HG03025 (cell line): ENCODE measurements around the gene MACF1.

Experiments used
- ATAC-seq: cut with Tn5 transposase; IDR thresholded peaks from one replicate; pipeline ENCODE4 v1.9.1; 2021; ENCODE audit warnings: mild to moderate bottlenecking, moderate library complexity; ENCODE audit not compliant: unreplicated experiment, low FRiP score

Gene MACF1

DNA sequence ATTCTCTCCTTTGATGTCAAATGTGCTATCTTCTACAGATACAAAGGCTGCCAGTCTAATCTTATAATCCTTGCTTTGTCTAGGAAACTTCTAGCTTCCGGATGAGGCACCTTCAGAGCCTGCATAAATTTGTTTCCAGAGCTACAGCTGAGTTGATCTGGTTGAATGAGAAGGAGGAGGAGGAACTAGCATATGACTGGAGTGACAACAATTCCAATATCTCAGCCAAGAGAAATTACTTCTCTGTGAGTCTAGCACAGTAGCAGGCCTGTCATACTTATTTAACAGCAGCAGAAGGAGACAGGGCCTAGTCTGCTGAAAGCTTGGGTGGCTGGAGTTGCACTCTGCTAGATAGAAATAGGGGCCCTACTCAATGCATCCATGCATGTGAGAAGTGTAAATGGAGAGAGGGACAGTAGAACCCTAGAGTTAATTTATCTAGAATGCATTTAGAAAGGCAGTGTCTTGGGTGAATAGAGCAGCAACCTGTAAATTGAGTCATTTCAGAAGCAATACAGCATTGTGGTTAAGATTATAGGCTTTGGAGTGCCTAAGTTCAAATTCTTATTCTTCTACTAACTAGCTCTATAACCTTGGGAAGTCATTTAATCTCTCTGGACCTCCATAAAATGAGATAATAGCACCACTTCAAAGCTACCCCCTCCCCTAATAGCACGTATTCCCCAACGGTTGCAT lies 89.0 kb downstream of the MACF1 start:
- ATAC-seq = no peak

DNA sequence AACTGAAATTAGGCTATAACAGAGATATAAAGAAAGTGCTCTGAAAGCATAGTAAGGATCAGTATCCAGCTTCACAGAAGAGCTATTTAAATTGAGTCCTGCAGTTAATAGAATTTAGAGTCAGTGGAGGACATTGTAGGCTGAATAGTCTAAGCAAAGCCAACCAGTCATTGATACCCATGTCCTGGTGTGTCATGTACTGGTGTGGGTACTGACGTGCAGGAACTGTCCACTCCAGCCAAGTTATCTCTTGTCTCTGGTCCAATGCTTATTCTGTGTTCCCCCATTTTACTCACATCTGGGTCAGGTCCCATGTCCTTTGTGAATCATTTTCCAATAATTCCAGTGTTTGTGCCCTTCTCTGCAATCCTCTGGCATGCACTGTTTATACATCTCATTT lies 90.0 kb downstream of the MACF1 start:
- ATAC-seq = no peak

DNA sequence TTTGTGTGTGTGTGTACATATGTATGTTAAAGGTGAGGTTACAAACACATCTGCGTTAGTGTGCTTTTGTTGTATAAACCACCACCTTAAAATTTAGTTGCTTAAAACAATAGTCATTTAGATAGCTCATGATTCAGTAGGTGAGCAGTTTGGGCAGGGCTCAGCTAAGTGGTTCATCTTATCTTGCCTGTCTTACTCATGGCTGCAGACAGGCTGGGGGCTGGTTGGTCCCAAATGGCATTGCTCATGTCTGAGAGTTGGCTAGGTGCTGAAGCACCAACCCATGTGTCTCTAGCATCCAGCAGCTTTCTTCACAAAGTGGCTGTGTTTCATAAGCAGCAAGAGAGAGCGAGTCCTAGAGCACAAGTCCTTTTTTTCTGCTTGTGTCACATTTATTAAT lies 91.4 kb downstream of the MACF1 start:
- no peak for ATAC-seq

DNA sequence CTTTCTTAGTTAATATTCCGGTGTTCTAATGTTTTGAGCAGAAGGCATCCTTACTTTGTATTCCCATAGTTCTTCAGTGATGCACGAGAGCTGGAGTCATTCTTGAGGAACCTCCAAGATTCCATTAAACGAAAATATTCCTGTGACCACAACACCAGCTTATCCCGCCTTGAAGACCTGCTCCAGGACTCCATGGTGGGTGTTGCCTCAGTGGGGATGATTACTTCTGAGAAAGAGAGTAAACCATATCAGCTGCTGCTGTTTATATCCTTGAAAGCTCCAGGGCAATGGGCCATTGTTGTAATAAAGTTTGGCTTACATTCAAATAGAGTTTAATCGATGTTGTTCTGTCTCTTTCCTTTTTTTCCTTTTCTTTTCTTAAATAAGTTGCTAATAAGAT lies 93.1 kb downstream of the MACF1 start:
- no peak for ATAC-seq

DNA sequence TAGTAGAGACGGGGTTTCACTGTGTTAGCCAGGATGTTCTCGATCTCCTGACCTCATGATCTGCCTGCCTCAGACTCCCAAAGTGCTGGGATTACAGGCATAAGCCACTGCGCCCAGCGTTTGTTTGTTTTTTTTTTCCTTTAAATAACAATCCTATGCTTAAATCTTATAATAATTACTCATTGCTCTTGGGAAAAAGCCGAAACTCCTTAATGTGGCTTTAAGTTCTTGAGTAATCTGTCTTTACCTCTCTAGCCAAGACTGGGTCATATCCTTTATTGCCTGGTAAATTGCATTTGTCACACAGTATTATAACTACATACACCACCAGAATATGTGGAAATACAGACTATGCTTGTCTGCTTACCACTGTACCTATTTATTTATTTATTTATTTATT lies 97.1 kb downstream of the MACF1 start:
- ATAC-seq = no peak

- no peak for ATAC-seq
Observed at GRCh38 chr1:39305555-39305954, 101.1 kb downstream of the MACF1 start.

- no peak for ATAC-seq
Observed at GRCh38 chr1:39310015-39310414, 105.5 kb downstream of the MACF1 start.

DNA sequence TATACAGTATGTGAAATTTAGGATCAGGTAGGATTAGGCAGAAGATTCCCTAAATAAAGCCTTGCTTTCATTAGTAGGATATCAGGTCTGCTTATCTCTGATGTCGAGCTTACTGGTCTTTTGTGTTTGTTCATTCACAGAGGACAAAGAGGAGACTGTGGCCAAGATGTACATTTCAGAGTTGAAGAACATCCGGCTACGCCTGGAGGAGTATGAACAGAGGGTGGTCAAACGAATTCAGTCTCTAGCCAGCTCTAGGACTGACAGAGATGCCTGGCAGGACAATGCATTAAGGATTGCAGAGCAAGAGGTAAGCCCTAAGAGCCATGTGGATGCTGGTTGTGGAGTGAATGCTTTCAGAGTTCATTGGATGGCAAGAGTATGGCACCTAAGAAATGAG lies 106.2 kb downstream of the MACF1 start:
- no peak for ATAC-seq

GRCh38 chr1:39317111-39317510 lies 112.6 kb downstream of the MACF1 start:
- ATAC-seq = no peak

DNA sequence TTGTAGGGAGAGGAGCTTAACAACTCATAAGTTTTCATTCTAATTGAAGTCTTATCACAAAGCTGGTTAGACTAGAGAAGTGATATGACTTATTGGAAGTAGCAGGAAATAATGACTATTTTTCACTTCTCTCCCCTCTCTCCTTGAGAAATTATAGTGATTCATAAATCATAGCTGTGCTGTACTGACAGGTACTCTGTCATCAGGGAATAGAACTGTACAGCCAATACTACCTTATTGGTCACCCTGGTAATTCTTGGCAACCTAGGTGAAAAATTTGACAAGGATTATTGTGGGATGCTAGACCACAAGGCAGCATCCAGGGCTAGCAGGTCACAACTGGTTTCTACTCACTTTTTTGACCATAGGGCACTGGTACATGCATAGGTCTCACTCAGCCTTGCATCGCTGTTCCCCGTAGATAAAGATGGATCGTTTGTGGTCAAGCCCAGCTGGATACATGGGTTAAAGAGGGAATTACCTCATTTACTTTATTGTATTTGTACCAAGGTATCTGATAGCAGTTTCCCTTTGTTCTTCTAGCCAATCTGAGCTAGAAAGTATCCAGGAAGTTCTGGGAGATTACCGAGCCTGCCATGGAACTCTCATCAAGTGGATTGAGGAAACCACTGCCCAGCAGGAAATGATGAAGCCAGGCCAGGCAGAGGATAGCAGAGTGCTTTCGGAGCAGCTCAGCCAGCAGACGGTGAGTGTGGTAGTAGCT lies 113.6 kb downstream of the MACF1 start:
- no peak for ATAC-seq

DNA sequence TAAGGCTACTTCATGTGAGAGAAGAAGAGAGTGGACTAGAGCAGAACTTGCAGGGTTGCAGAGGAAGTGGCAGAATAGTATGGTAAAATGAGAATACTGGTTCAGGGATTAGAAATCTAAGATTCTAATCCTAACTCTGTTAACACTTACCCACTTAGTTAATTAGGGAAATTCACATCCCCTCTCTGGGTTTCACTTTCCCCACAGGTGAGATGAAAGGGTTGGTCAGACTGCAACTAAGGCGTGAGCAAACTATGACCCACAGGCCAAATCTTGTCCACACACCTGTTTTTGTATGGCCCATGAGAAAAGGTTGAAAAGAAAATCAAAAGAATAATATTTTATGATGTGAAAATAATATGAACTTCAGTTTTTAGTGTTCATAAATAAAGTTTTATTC lies 117.5 kb downstream of the MACF1 start:
- no peak for ATAC-seq

DNA sequence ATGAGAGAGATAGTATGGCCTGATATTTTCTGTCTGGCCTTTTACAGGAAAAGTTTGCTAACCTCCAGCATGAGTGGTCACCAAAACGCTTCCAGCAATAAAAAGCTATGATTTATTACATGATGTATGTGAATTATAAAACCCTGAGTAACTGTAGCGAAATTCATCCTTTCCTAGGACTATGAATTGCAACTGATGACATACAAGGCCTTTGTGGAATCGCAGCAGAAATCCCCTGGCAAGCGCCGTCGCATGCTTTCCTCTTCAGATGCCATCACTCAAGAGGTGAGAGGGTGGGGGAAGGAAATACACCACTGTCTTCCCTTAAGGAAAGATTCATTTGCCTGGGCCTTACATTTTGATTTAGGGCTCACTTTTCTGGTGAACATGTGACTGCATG lies 117.9 kb downstream of the MACF1 start:
- no peak for ATAC-seq

DNA sequence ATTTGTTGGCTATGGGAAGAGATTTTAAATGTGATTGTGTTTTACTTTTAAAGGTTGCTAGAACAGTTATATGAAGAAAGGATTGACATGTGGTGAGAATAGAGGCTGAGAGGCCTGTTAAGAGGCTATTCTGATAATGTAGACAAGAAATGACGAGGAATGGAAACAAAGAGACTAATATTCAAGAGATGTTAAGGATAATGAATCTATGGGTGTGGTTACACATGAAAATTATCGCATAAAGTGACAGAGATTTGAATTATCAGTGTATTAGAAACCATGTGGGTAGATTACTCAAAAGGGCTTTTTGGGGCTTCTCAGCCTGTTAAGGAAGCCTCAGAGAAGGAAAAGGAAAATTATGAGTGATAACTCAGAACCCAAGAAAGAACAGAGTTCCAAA lies 120.4 kb downstream of the MACF1 start:
- no peak for ATAC-seq

DNA sequence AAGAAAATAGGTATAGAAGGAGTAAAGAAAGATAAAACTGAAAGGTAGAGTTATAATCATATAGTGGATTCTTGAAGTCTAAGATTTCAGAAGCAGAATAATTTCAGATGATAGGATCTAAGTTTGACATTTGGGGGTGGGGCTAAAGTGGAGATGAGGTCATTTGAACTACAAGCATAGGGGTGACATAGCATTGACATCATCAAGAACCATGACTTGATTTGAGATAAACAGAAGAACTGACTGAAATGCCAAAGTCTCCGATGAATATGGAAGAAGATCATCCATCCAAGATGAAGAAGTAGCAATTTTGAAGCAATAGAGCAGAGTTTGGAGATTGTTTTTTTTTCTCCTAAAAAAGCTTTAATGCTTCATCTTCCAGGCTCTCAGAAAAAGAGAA lies 122.3 kb downstream of the MACF1 start:
- no peak for ATAC-seq

DNA sequence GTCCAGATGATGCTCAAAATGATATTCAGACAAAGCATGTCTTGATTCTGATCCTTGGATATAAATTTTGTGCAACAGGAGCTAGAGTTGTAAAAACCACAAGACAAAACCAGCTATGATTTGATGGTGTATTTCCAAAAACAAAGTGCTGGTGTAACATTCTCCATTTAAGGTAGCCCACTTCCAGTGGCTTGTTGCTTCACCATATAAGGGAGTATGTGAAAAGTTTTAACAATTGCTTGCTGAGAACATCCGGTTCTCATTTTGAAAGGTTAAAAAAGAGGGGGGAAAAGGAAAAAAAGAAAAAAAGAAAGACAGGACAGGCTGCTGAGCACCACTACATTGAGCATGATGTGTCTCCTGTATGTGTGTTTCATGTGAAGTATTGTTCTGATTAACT lies 123.6 kb downstream of the MACF1 start:
- no peak for ATAC-seq

- ATAC-seq = no peak
Observed at GRCh38 chr1:39328586-39329121, 124.2 kb downstream of the MACF1 start.

- no peak for ATAC-seq
Observed at GRCh38 chr1:39331647-39332046, 127.2 kb downstream of the MACF1 start.

DNA sequence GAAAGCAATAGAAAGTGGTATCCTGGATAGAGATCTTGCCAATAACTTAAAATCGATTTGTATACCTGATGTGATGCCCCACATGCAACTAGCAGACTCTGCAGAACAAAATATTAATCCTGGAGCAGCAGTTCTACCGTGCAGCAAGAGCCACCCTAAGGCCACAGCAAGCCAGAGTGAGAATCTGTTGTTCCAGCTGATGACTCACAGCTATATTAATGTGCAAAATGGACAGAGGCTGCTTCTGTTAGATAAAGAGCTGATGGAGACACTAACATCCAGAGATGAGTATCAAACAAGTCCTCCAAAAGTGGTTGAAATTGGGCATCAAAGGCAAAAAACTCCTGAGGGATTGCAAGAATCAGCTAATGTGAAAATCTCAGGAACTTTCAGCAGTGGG lies 127.8 kb downstream of the MACF1 start:
- ATAC-seq = no peak

DNA sequence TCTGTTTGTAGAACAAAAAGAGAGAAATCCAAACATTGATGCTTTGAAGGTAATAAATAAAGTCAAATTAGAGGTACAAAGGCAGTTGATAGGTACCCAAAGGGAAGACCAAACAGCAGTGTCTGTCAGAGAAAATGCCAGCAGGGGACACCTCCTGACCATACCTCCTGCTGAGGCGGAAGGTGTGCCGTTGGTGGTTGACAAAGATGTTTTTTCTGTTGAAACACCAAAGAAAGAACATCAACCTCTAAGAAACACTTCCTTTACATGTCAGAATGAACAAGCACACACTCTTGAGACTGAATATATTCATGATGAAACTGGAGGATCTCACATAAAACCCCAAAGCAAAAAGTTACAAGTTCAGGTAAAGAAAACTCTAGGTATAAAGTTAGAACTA lies 128.3 kb downstream of the MACF1 start:
- no peak for ATAC-seq

DNA sequence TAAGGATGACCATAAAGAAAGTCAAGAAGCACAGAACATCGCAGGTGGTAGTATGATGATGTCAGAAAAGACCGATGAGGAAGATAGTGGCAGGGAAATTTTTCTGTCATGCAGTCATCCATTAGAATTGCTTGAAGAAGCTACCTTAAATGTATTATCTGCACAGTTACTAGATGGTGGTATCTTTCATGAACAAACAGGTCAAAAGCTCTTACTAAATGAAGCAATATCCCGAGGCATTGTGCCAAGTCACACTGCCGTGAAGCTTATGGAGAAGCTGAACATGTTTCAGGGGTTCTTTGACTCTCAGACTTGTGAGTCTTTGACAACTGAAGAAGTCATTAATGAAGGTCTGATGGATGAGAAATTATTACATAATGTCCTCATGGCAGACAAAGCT lies 128.8 kb downstream of the MACF1 start:
- no peak for ATAC-seq

DNA sequence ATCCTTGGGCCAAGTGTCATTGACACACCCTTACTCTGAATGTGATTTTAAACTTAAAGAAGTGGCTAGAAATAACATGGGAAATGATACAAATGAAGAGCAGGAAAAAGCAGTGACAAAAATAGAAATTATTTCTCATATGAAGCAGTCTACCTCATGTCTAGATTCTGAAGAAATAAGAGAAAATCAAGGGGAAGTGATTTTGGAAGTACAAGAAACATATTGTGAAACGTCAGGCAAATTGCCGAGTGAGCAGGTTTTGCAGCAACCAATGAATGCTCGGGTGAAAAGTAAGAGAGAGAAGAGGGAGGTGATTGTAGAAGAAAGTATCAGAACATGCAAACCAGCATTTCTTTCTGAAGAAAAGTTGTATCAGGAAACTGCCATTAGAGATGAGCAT lies 130.7 kb downstream of the MACF1 start:
- ATAC-seq = no peak

DNA sequence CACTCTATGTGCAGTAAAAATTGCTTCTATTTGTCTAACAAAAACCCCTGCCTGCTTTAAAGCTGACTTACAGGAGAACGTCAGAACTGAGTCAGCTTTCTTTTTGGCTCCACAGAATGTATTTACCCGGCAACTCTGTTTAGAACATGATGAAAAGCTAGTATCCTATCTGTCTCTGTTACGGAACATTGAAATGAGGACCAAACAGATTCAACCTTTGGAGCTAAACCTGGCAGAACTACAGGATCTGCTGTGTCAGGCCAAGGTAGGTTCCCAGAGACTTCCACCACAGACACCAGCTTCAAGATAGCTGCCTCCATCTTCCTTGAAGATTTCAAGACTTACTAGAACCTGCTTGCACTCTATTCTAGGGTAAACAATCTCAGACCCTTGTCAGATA lies 132.6 kb downstream of the MACF1 start:
- ATAC-seq = no peak
